Measurements from ENCODE around the gene WNT9A.

- TF ChIP-seq, protein P1, sequence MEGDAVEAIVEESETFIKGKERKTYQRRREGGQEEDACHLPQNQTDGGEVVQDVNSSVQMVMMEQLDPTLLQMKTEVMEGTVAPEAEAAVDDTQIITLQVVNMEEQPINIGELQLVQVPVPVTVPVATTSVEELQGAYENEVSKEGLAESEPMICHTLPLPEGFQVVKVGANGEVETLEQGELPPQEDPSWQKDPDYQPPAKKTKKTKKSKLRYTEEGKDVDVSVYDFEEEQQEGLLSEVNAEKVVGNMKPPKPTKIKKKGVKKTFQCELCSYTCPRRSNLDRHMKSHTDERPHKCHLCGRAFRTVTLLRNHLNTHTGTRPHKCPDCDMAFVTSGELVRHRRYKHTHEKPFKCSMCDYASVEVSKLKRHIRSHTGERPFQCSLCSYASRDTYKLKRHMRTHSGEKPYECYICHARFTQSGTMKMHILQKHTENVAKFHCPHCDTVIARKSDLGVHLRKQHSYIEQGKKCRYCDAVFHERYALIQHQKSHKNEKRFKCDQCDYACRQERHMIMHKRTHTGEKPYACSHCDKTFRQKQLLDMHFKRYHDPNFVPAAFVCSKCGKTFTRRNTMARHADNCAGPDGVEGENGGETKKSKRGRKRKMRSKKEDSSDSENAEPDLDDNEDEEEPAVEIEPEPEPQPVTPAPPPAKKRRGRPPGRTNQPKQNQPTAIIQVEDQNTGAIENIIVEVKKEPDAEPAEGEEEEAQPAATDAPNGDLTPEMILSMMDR (tag by site-specific recombination; IDR thresholded peaks at IDR 0.05), result no peak
- TF ChIP-seq ZSCAN5A (tag by site-specific recombination; IDR thresholded peaks at IDR 0.05) (no peak), ZNF837 (tag by site-specific recombination; IDR thresholded peaks at IDR 0.05) (no peak), ZNF223 (tag by site-specific recombination; IDR thresholded peaks at IDR 0.05) (no peak), MZF1 (tag by site-specific recombination; IDR thresholded peaks at IDR 0.05; ENCODE audit: borderline replicate concordance) (no peak), GLI4 (tag by site-specific recombination; IDR thresholded peaks at IDR 0.05) (no peak)
- TF ChIP-seq, protein P2, sequence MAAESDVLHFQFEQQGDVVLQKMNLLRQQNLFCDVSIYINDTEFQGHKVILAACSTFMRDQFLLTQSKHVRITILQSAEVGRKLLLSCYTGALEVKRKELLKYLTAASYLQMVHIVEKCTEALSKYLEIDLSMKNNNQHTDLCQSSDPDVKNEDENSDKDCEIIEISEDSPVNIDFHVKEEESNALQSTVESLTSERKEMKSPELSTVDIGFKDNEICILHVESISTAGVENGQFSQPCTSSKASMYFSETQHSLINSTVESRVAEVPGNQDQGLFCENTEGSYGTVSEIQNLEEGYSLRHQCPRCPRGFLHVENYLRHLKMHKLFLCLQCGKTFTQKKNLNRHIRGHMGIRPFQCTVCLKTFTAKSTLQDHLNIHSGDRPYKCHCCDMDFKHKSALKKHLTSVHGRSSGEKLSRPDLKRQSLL (tag by site-specific recombination; IDR thresholded peaks at IDR 0.05), result no peak
Observed at GRCh38 chr1:227924168-227924832, 23.4 kb downstream of the WNT9A start.

All from HEK293 (cell line).